ENCODE data around the gene ZWINT.

Gene ZWINT

GRCh38 chr10:56346845-56347415 is 14.1 kb downstream of the ZWINT start:
- no peaks in the 10 kb centered on the region for H3K4me1 ChIP-seq (ENCODE audit: control insufficient read depth in 5 of 5, insufficient read depth in 5 of 5, low read length in 5 of 5)
- H3K4me3 ChIP-seq (ENCODE audit: low read depth in 1 of 5, low read length in 5 of 5): no peak overlapping the region
- no peaks in the 10 kb centered on the region for H3K36me3 ChIP-seq (ENCODE audit: control insufficient read depth in 5 of 5, insufficient read depth in 5 of 5, low read length in 5 of 5)
- H3K9me3 ChIP-seq (ENCODE audit: control insufficient read depth in 5 of 5, low read length in 5 of 5): no peaks in the 10 kb centered on the region
- no peak overlapping the region for H3K27ac ChIP-seq (ENCODE audit: low read depth, low read length)
- no peaks in the 10 kb centered on the region for H3K27me3 ChIP-seq (ENCODE audit: control insufficient read depth in 5 of 5, insufficient read depth in 4 of 5, low read length in 5 of 5)
- H3K9ac ChIP-seq (ENCODE audit: low read length in 5 of 5): no peak overlapping the region

GRCh38 chr10:56341612-56342011 is 19.4 kb downstream of the ZWINT start:
- Histone ChIP-seq H3K27ac (ENCODE audit: low read depth, low read length) (no peak overlapping the region), H3K4me1 (ENCODE audit: control insufficient read depth in 5 of 5, insufficient read depth in 5 of 5, low read length in 5 of 5) (no peaks in the 10 kb centered on the region), H3K27me3 (ENCODE audit: control insufficient read depth in 5 of 5, insufficient read depth in 4 of 5, low read length in 5 of 5) (no peaks in the 10 kb centered on the region), H3K9ac (ENCODE audit: low read length in 5 of 5) (no peak overlapping the region), H3K9me3 (ENCODE audit: control insufficient read depth in 5 of 5, low read length in 5 of 5) (peaks cover 0 to 11% (median 8%) of the 10 kb centered on the region in 5 donors), H3K4me3 (ENCODE audit: low read depth in 1 of 5, low read length in 5 of 5) (no peak overlapping the region), H3K36me3 (ENCODE audit: control insufficient read depth in 5 of 5, insufficient read depth in 5 of 5, low read length in 5 of 5) (no peaks in the 10 kb centered on the region)

GRCh38 chr10:56329961-56330360 is 31.1 kb downstream of the ZWINT start:
- H3K4me1 ChIP-seq (ENCODE audit: control insufficient read depth in 5 of 5, insufficient read depth in 5 of 5, low read length in 5 of 5): no peaks in the 10 kb centered on the region

GRCh38 chr10:56327118-56327517 is 33.9 kb downstream of the ZWINT start:
- Histone ChIP-seq H3K27me3 (ENCODE audit: control insufficient read depth in 5 of 5, insufficient read depth in 4 of 5, low read length in 5 of 5) (no peaks in the 10 kb centered on the region), H3K36me3 (ENCODE audit: control insufficient read depth in 5 of 5, insufficient read depth in 5 of 5, low read length in 5 of 5) (no peaks in the 10 kb centered on the region), H3K9me3 (ENCODE audit: control insufficient read depth in 5 of 5, low read length in 5 of 5) (no peaks in the 10 kb centered on the region), H3K9ac (ENCODE audit: low read length in 5 of 5) (no peak overlapping the region), H3K27ac (ENCODE audit: low read depth, low read length) (no peak overlapping the region), H3K4me1 (ENCODE audit: control insufficient read depth in 5 of 5, insufficient read depth in 5 of 5, low read length in 5 of 5) (no peaks in the 10 kb centered on the region), H3K4me3 (ENCODE audit: low read depth in 1 of 5, low read length in 5 of 5) (no peak overlapping the region)

More at GRCh38 chr10:56329961-56330360, 31.1 kb downstream of the ZWINT start:
- no peak overlapping the region for H3K4me3 ChIP-seq (ENCODE audit: low read depth in 1 of 5, low read length in 5 of 5)
- no peaks in the 10 kb centered on the region for H3K27me3 ChIP-seq (ENCODE audit: control insufficient read depth in 5 of 5, insufficient read depth in 4 of 5, low read length in 5 of 5)
- no peaks in the 10 kb centered on the region for H3K36me3 ChIP-seq (ENCODE audit: control insufficient read depth in 5 of 5, insufficient read depth in 5 of 5, low read length in 5 of 5)
- no peak overlapping the region for H3K27ac ChIP-seq (ENCODE audit: low read depth, low read length)
- no peak overlapping the region for H3K9ac ChIP-seq (ENCODE audit: low read length in 5 of 5)
- H3K9me3 ChIP-seq (ENCODE audit: control insufficient read depth in 5 of 5, low read length in 5 of 5): no peaks in the 10 kb centered on the region

GRCh38 chr10:56319386-56319785 is 41.7 kb downstream of the ZWINT start:
- no peaks in the 10 kb centered on the region for H3K36me3 ChIP-seq (ENCODE audit: control insufficient read depth in 5 of 5, insufficient read depth in 5 of 5, low read length in 5 of 5)
- H3K4me3 ChIP-seq (ENCODE audit: low read depth in 1 of 5, low read length in 5 of 5): no peak overlapping the region
- H3K9ac ChIP-seq (ENCODE audit: low read length in 5 of 5): no peak overlapping the region
- H3K27me3 ChIP-seq (ENCODE audit: control insufficient read depth in 5 of 5, insufficient read depth in 4 of 5, low read length in 5 of 5): no peaks in the 10 kb centered on the region
- H3K9me3 ChIP-seq (ENCODE audit: control insufficient read depth in 5 of 5, low read length in 5 of 5): peaks cover 0 to 13% (median 8%) of the 10 kb centered on the region in 5 donors
- H3K4me1 ChIP-seq (ENCODE audit: control insufficient read depth in 5 of 5, insufficient read depth in 5 of 5, low read length in 5 of 5): no peaks in the 10 kb centered on the region
- no peak overlapping the region for H3K27ac ChIP-seq (ENCODE audit: low read depth, low read length)

- Histone ChIP-seq H3K36me3 (ENCODE audit: control insufficient read depth in 5 of 5, insufficient read depth in 5 of 5, low read length in 5 of 5) (no peaks in the 10 kb centered on the region), H3K9ac (ENCODE audit: low read length in 5 of 5) (no peak overlapping the region), H3K27me3 (ENCODE audit: control insufficient read depth in 5 of 5, insufficient read depth in 4 of 5, low read length in 5 of 5) (no peaks in the 10 kb centered on the region), H3K27ac (ENCODE audit: low read depth, low read length) (no peak overlapping the region), H3K4me1 (ENCODE audit: control insufficient read depth in 5 of 5, insufficient read depth in 5 of 5, low read length in 5 of 5) (no peaks in the 10 kb centered on the region), H3K9me3 (ENCODE audit: control insufficient read depth in 5 of 5, low read length in 5 of 5) (peaks cover 0 to 13% (median 8%) of the 10 kb centered on the region in 5 donors), H3K4me3 (ENCODE audit: low read depth in 1 of 5, low read length in 5 of 5) (no peak overlapping the region)
These were observed 42.2 kb downstream of the ZWINT start for GRCh38 chr10:56318816-56319215.

GRCh38 chr10:56317603-56318002 is 43.5 kb downstream of the ZWINT start:
- Histone ChIP-seq H3K4me3 (ENCODE audit: low read depth in 1 of 5, low read length in 5 of 5) (no peak overlapping the region), H3K4me1 (ENCODE audit: control insufficient read depth in 5 of 5, insufficient read depth in 5 of 5, low read length in 5 of 5) (no peaks in the 10 kb centered on the region), H3K36me3 (ENCODE audit: control insufficient read depth in 5 of 5, insufficient read depth in 5 of 5, low read length in 5 of 5) (no peaks in the 10 kb centered on the region), H3K9me3 (ENCODE audit: control insufficient read depth in 5 of 5, low read length in 5 of 5) (peaks cover 0 to 13% (median 8%) of the 10 kb centered on the region in 5 donors), H3K9ac (ENCODE audit: low read length in 5 of 5) (no peak overlapping the region), H3K27ac (ENCODE audit: low read depth, low read length) (no peak overlapping the region), H3K27me3 (ENCODE audit: control insufficient read depth in 5 of 5, insufficient read depth in 4 of 5, low read length in 5 of 5) (no peaks in the 10 kb centered on the region)

GRCh38 chr10:56316603-56317002 is 44.5 kb downstream of the ZWINT start:
- Histone ChIP-seq H3K9me3 (ENCODE audit: control insufficient read depth in 5 of 5, low read length in 5 of 5) (peaks cover 0 to 13% (median 8%) of the 10 kb centered on the region in 5 donors), H3K4me3 (ENCODE audit: low read depth in 1 of 5, low read length in 5 of 5) (no peak overlapping the region), H3K27ac (ENCODE audit: low read depth, low read length) (no peak overlapping the region), H3K4me1 (ENCODE audit: control insufficient read depth in 5 of 5, insufficient read depth in 5 of 5, low read length in 5 of 5) (no peaks in the 10 kb centered on the region), H3K27me3 (ENCODE audit: control insufficient read depth in 5 of 5, insufficient read depth in 4 of 5, low read length in 5 of 5) (no peaks in the 10 kb centered on the region), H3K36me3 (ENCODE audit: control insufficient read depth in 5 of 5, insufficient read depth in 5 of 5, low read length in 5 of 5) (no peaks in the 10 kb centered on the region), H3K9ac (ENCODE audit: low read length in 5 of 5) (no peak overlapping the region)

Data from subcutaneous abdominal adipose tissue (tissue), 5 donors.